Measurements from ENCODE around the gene C19orf38. TPM values are rescaled to one million over a fixed set of nuclear protein-coding genes. Genes with fewer than 3 reads are reported as not detected.

Gene C19orf38
- total RNA-seq, 4 donors from 2014 or later, result 0.42 to 0.91 TPM; not detected in 2

- peak in 1 of 2 donors; percentile 36 for DNase-seq (ENCODE audit: low spot score in 2 of 2)
- TF ChIP-seq POLR2A (IDR thresholded peaks at IDR 0.05), result no peak
- no peak for TF ChIP-seq CTCF (IDR thresholded peaks at IDR 0.05)
- 56 to 59% methylated on average over 9 of the region's 9 CpGs for WGBS, 2 donors
- intact Hi-C loops (cut with DNase I; ENCODE audit: low total_unique reads), result no loop called here
- no peak overlapping the region for H3K4me3 ChIP-seq (ENCODE audit: low read depth, poor library complexity, severe bottlenecking)
Observed at GRCh38 chr19:10812902-10813404, 35.3 kb upstream of the C19orf38 start.

- 91 to 94% methylated on average over 7 to 9 of the region's 9 CpGs for WGBS, 2 donors
- TF ChIP-seq POLR2A (IDR thresholded peaks at IDR 0.05) (no peak), CTCF (IDR thresholded peaks at IDR 0.05) (no peak)
- no peak for DNase-seq (ENCODE audit: low spot score in 2 of 2)
- no peak overlapping the region for H3K4me3 ChIP-seq (ENCODE audit: low read depth, poor library complexity, severe bottlenecking)
- intact Hi-C loops (cut with DNase I; ENCODE audit: low total_unique reads), result no loop called here
Observed at GRCh38 chr19:10815007-10815536, 33.1 kb upstream of the C19orf38 start.

GRCh38 chr19:10815969-10816644 is 32.1 kb upstream of the C19orf38 start:
- no peak for DNase-seq (ENCODE audit: low spot score in 2 of 2)
- H3K4me3 ChIP-seq (ENCODE audit: low read depth, poor library complexity, severe bottlenecking), result no peak overlapping the region
- WGBS, 2 donors, result 59 to 77% methylated on average over 11 to 20 of the region's 21 CpGs
- TF ChIP-seq CTCF (IDR thresholded peaks at IDR 0.05) (no peak), POLR2A (IDR thresholded peaks at IDR 0.05) (no peak)
- intact Hi-C loops (cut with DNase I; ENCODE audit: low total_unique reads), result no loop called here

- no peak overlapping the region for H3K4me3 ChIP-seq (ENCODE audit: low read depth, poor library complexity, severe bottlenecking)
- intact Hi-C loops (cut with DNase I; ENCODE audit: low total_unique reads), result no loop called here
- no peak for DNase-seq (ENCODE audit: low spot score in 2 of 2)
- 72 to 79% methylated on average over 11 of the region's 11 CpGs for WGBS, 2 donors
- TF ChIP-seq CTCF (IDR thresholded peaks at IDR 0.05) (no peak), POLR2A (IDR thresholded peaks at IDR 0.05) (no peak)
Observed at GRCh38 chr19:10816691-10817090, 31.5 kb upstream of the C19orf38 start.

GRCh38 chr19:10817291-10818038 is 30.8 kb upstream of the C19orf38 start:
- no peak for TF ChIP-seq CTCF (IDR thresholded peaks at IDR 0.05)
- no peak for TF ChIP-seq POLR2A (IDR thresholded peaks at IDR 0.05)
- H3K4me3 ChIP-seq (ENCODE audit: low read depth, poor library complexity, severe bottlenecking), result no peak overlapping the region
- WGBS, 2 donors, result 58 to 73% methylated on average over 36 to 38 of the region's 42 CpGs
- intact Hi-C loops (cut with DNase I; ENCODE audit: low total_unique reads), result no loop called here
- peak; percentile 77 to 93 for DNase-seq (ENCODE audit: low spot score in 2 of 2)

Measured in lower leg skin (tissue), 4 donors.